H9 (cell line): ENCODE data around the gene FOXK1. TPM values are rescaled to one million over a fixed set of nuclear protein-coding genes. Genes with fewer than 3 reads are reported as not detected.

Experiments used
- DNase-seq: peaks from one replicate; pipeline ENCODE4 v3.0.0-alpha.2; 2017
- H2AFZ ChIP-seq: one replicate; pipeline ENCODE4 v1.6.1; 2013; ENCODE audit warnings: mild to moderate bottlenecking, low read length, control low read depth, moderate library complexity
- H2AK5ac ChIP-seq: 2 replicates; pipeline ENCODE4 v1.6.1; 2013; ENCODE audit warnings: low read length, control low read depth, mixed read lengths; ENCODE audit not compliant: insufficient read length
- H2BK120ac ChIP-seq: one replicate; pipeline ENCODE4 v1.6.1; 2013; ENCODE audit warnings: low read depth, mild to moderate bottlenecking, low read length, control low read depth, inconsistent platforms; ENCODE audit not compliant: poor library complexity, severe bottlenecking
- H2BK12ac ChIP-seq: 2 replicates; pipeline ENCODE4 v1.6.1; 2013; ENCODE audit warnings: low read length, control low read depth, mixed read lengths, low read depth; ENCODE audit not compliant: insufficient read length
- H2BK15ac ChIP-seq: 2 replicates; pipeline ENCODE4 v1.6.1; 2013; ENCODE audit warnings: low read depth, low read length, control low read depth
- H2BK20ac ChIP-seq: one replicate; pipeline ENCODE4 v1.6.1; 2013; ENCODE audit warnings: low read depth, mild to moderate bottlenecking, low read length, control low read depth, inconsistent platforms; ENCODE audit not compliant: poor library complexity, severe bottlenecking
- H2BK5ac ChIP-seq: 2 replicates; pipeline ENCODE4 v1.6.1; 2013; ENCODE audit warnings: low read length, control low read depth, mixed read lengths; ENCODE audit not compliant: insufficient read length
- H3K14ac ChIP-seq: 2 replicates; pipeline ENCODE4 v1.6.1; 2013; ENCODE audit warnings: low read length, control low read depth; ENCODE audit not compliant: insufficient read depth
- H3K18ac ChIP-seq: 2 replicates; pipeline ENCODE4 v1.6.1; 2013; ENCODE audit warnings: low read depth, mild to moderate bottlenecking, mixed read lengths, low read length, control low read depth; ENCODE audit not compliant: insufficient read length
- H3K23ac ChIP-seq: 2 replicates; pipeline ENCODE4 v1.6.1; 2013; ENCODE audit warnings: low read length, control low read depth, mixed read lengths, low read depth; ENCODE audit not compliant: insufficient read length
- H3K23me2 ChIP-seq: 2 replicates; pipeline ENCODE4 v1.6.1; 2013; ENCODE audit warnings: low read depth, mild to moderate bottlenecking, mixed read lengths, low read length, control low read depth; ENCODE audit not compliant: insufficient read length, poor library complexity, severe bottlenecking
- H3K27ac ChIP-seq: 2 replicates; pipeline ENCODE4 v1.5.1; 2013; ENCODE audit warnings: low read length, control low read depth, mixed read lengths, low read depth; ENCODE audit not compliant: insufficient read length
- H3K27me3 ChIP-seq: 2 replicates; pipeline ENCODE4 v1.6.1; 2013; ENCODE audit warnings: low read length, control low read depth, inconsistent platforms; ENCODE audit not compliant: insufficient read depth
- H3K4ac ChIP-seq: 2 replicates; pipeline ENCODE4 v1.6.1; 2013; ENCODE audit warnings: low read depth, mild to moderate bottlenecking, control low read depth, inconsistent platforms, low read length, moderate library complexity
- H3K4me1 ChIP-seq: 2 replicates; pipeline ENCODE4 v1.6.1; 2013; ENCODE audit warnings: low read length, control low read depth, inconsistent platforms; ENCODE audit not compliant: insufficient read depth
- H3K4me2 ChIP-seq: 2 replicates; pipeline ENCODE4 v1.6.1; 2013; ENCODE audit warnings: low read length, control low read depth, mixed read lengths; ENCODE audit not compliant: insufficient read length, insufficient read depth
- H3K56ac ChIP-seq: 2 replicates; pipeline ENCODE4 v1.6.1; 2013; ENCODE audit warnings: low read depth, mild to moderate bottlenecking, mixed read lengths, low read length, control low read depth; ENCODE audit not compliant: insufficient read length
- H3K79me1 ChIP-seq: 2 replicates; pipeline ENCODE4 v1.6.1; 2013; ENCODE audit warnings: low read depth, mild to moderate bottlenecking, moderate library complexity, low read length, control low read depth, inconsistent platforms; ENCODE audit not compliant: insufficient read depth, poor library complexity, severe bottlenecking
- H3K79me2 ChIP-seq: 2 replicates; pipeline ENCODE4 v1.6.1; 2013; ENCODE audit warnings: low read length, control low read depth, inconsistent platforms; ENCODE audit not compliant: insufficient read depth
- H3K9ac ChIP-seq: 2 replicates; pipeline ENCODE4 v1.6.1; 2013; ENCODE audit warnings: low read length, control low read depth, mixed read lengths; ENCODE audit not compliant: insufficient read length; ENCODE audit errors: extremely low read depth
- H3K9me3 ChIP-seq: one replicate; pipeline ENCODE4 v1.6.1; 2013; ENCODE audit warnings: low read depth, low read length, inconsistent platforms; ENCODE audit not compliant: control insufficient read depth
- H3T11ph ChIP-seq: one replicate; pipeline ENCODE4 v1.6.1; 2013; ENCODE audit warnings: mild to moderate bottlenecking, low read length, control low read depth, inconsistent platforms
- H4K20me1 ChIP-seq: one replicate; pipeline ENCODE4 v1.6.1; 2013; ENCODE audit not compliant: control insufficient read depth, insufficient read length, insufficient read depth
- H4K5ac ChIP-seq: 2 replicates; pipeline ENCODE4 v1.6.1; 2013; ENCODE audit warnings: low read depth, mild to moderate bottlenecking, mixed read lengths, low read length, control low read depth; ENCODE audit not compliant: insufficient read length
- H4K8ac ChIP-seq: replicated peaks from 2 replicates; pipeline ENCODE4 v1.6.1; 2013; ENCODE audit warnings: low read length, control low read depth, mixed read lengths, low read depth; ENCODE audit not compliant: insufficient read length
- H4K91ac ChIP-seq: 2 replicates; pipeline ENCODE4 v1.6.1; 2013; ENCODE audit warnings: low read depth, mild to moderate bottlenecking, moderate library complexity, mixed read lengths, low read length, control low read depth; ENCODE audit not compliant: insufficient read length
- H3K27ac Mint-ChIP-seq, 3 experiments: 2 replicates in 2 of 3; 3 replicates in 1 of 3; pipeline ENCODE4 v1.8.0; 2020 to 2021; ENCODE audit warnings: mixed read lengths in 3 of 3, mild to moderate bottlenecking in 1 of 3, moderate library complexity in 1 of 3
- H3K27me3 Mint-ChIP-seq: 2 replicates; pipeline ENCODE4 v1.8.0; 2021; ENCODE audit warnings: low read depth, mild to moderate bottlenecking, moderate library complexity, mixed read lengths
- H3K36me3 Mint-ChIP-seq, 3 experiments: 2 replicates in 2 of 3; 3 replicates in 1 of 3; pipeline ENCODE4 v1.8.0; 2020 to 2021; ENCODE audit warnings: low read depth in 3 of 3, mixed read lengths in 3 of 3; ENCODE audit not compliant: insufficient read depth in 1 of 3
- H3K4me1 Mint-ChIP-seq, 2 experiments: 2 replicates each; pipeline ENCODE4 v1.8.0; 2020; ENCODE audit warnings: mixed read lengths in 2 of 2
- H3K4me3 Mint-ChIP-seq, 2 experiments: 2 replicates in 1 of 2; 3 replicates in 1 of 2; pipeline ENCODE4 v1.8.0; 2020 to 2021; ENCODE audit warnings: mild to moderate bottlenecking in 2 of 2, mixed read lengths in 2 of 2, moderate library complexity in 1 of 2
- H3K9me3 Mint-ChIP-seq, 2 experiments: 2 replicates in 1 of 2; 3 replicates in 1 of 2; pipeline ENCODE4 v1.8.0; 2020; ENCODE audit warnings: mild to moderate bottlenecking in 2 of 2, mixed read lengths in 2 of 2, moderate library complexity in 1 of 2
- WGBS: extraction: QIAGEN DNeasy Blood & Tissue Kit; methylation state at CpG from one replicate; pipeline ENCODE4 v1.1.7; 2013; ENCODE audit warnings: missing lambda C conversion rate, low lambda C conversion rate, mixed read lengths; ENCODE audit not compliant: insufficient read length; ENCODE audit errors: extremely low coverage; 5-methylcytosine and 5-hydroxymethylcytosine counted together
- total RNA-seq: library from RNA; stranded (reverse); gene quantifications from 2 replicates; pipeline ENCODE4 v1.2.1, GENCODE V29; 2021
- TF ChIP-seq, protein P1 (sequence below): fragments of 200-600 bp; sonication (generic); conservative IDR thresholded peaks from 3 replicates; pipeline ENCODE4 v1.8.0; 2021; ENCODE audit warnings: antibody characterized with exemption, mild to moderate bottlenecking

FOXK1 gene
- total RNA-seq, 1 experiment from 2014 or later = 14.4 TPM

DNA sequence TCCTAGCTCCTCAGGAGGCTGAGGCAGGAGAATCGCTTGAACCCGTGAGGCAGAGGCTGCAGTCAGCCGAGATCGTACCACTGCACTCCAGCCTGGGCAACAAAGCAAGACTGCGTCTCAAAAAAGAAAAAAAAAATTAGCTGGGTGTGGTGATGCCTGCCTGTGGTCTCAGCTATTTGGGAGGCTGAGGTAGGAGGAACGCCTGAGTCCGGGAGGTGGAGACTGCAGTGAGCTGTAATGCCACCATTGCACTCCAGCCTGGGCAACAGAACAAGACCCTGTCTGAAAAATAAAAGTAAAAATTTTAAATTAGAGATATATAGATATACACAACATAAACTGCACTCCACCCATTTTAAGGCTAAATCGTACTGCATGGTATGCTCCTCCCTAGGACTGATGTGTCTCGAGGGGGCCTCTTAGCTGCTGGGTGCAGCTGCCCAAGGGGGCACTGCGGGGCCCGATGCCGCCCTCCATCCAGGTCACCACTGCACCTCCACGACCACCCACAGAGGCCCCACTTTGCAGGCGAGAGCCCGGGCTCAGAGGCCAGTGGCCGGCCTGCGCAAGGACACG lies 40.9 kb upstream of the FOXK1 start:
- Histone ChIP-seq H4K20me1 (no peaks in the 10 kb centered on the region), H4K91ac (no peak overlapping the region), H2AK5ac (no peak overlapping the region), H4K8ac (no peak overlapping the region), H3K56ac (no peak overlapping the region), H2BK5ac (no peak overlapping the region), H3K79me2 (no peaks in the 10 kb centered on the region), H3K18ac (no peak overlapping the region), H2BK20ac (no peak overlapping the region), H3K79me1 (no peaks in the 10 kb centered on the region), H3K4me2 (no peak overlapping the region), H3T11ph (no peak overlapping the region), H2BK12ac (no peak overlapping the region), H2BK15ac (no peak overlapping the region), H3K23ac (no peak overlapping the region), H3K14ac (no peak overlapping the region), H3K9ac (no peak overlapping the region), H3K27me3 (no peaks in the 10 kb centered on the region; the same call in 1 of the 2 replicates), H3K27ac (no peak overlapping the region), H3K4ac (no peak overlapping the region), H4K5ac (no peak overlapping the region), H2BK120ac (no peak overlapping the region), H3K4me1 (no peaks in the 10 kb centered on the region), H2AFZ (no peak overlapping the region), H3K23me2 (no peaks in the 10 kb centered on the region), H3K9me3 (no peaks in the 10 kb centered on the region)
- peaks cover 2 to 15% of the 10 kb centered on the region in 2 experiments; a peak in 3 of 5 replicates for H3K9me3 Mint-ChIP-seq
- H3K4me3 Mint-ChIP-seq = peak overlapping the region; percentile 15 to 65; a peak in 3 of 5 replicates
- TF ChIP-seq, protein P1, sequence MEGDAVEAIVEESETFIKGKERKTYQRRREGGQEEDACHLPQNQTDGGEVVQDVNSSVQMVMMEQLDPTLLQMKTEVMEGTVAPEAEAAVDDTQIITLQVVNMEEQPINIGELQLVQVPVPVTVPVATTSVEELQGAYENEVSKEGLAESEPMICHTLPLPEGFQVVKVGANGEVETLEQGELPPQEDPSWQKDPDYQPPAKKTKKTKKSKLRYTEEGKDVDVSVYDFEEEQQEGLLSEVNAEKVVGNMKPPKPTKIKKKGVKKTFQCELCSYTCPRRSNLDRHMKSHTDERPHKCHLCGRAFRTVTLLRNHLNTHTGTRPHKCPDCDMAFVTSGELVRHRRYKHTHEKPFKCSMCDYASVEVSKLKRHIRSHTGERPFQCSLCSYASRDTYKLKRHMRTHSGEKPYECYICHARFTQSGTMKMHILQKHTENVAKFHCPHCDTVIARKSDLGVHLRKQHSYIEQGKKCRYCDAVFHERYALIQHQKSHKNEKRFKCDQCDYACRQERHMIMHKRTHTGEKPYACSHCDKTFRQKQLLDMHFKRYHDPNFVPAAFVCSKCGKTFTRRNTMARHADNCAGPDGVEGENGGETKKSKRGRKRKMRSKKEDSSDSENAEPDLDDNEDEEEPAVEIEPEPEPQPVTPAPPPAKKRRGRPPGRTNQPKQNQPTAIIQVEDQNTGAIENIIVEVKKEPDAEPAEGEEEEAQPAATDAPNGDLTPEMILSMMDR = no peak
- DNase-seq = no peak
- no peak overlapping the region for H3K27ac Mint-ChIP-seq
- WGBS = no CpG with 5 or more reads among the region's 18 CpGs
- no peaks in the 10 kb centered on the region for H3K36me3 Mint-ChIP-seq
- peaks cover 65% of the 10 kb centered on the region for H3K27me3 Mint-ChIP-seq
- no peaks in the 10 kb centered on the region for H3K4me1 Mint-ChIP-seq
